Transverse colon (tissue), 3 donors: Measurements from ENCODE around the gene RNF150.

Experiments used
- CTCF ChIP-seq, 5 experiments: fragments of 200-600 bp in 3 of 5; fragments of 450-650 bp in 2 of 5; sonication (generic) in 3 of 5; IDR thresholded peaks; 1 replicate in 2 of 5; 2 replicates in 3 of 5; pipeline ENCODE4 v1.5.1; 2016 to 2017; ENCODE audit warnings: antibody characterized with exemption in 5 of 5, inconsistent platforms in 3 of 5, mild to moderate bottlenecking in 2 of 5, moderate library complexity in 1 of 5
- POLR2A ChIP-seq: fragments of 450-650 bp; IDR thresholded peaks from one replicate; pipeline ENCODE4 v1.6.1; 2016; ENCODE audit warnings: antibody characterized with exemption, mild to moderate bottlenecking, moderate library complexity

GRCh38 chr4:140839888-140840790 lies 293.1 kb downstream of the RNF150 start:
- TF ChIP-seq CTCF (IDR thresholded peaks at IDR 0.05) (no peak), POLR2A (no peak)
